KOPT-K1 (cell line): ENCODE measurements around the gene RASEF.

ENCODE experiments used
- H3K27ac ChIP-seq: fragments of 200-600 bp; sonication (generic); 2 replicates; pipeline ENCODE4 v1.5.1; 2016; ENCODE audit warnings: antibody characterized with exemption, mild to moderate bottlenecking, low read depth, low read length; ENCODE audit not compliant: poor library complexity, severe bottlenecking
- H3K36me3 ChIP-seq: fragments of 200-600 bp; sonication (generic); 2 replicates; pipeline ENCODE4 v1.5.1; 2017; ENCODE audit warnings: antibody characterized with exemption, mild to moderate bottlenecking, low read length, moderate library complexity; ENCODE audit not compliant: insufficient read depth
- H3K9me3 ChIP-seq: fragments of 200-600 bp; sonication (generic); 2 replicates; pipeline ENCODE4 v1.5.1; 2017; ENCODE audit warnings: antibody characterized with exemption, low read length, mild to moderate bottlenecking; ENCODE audit not compliant: insufficient read depth, poor library complexity, severe bottlenecking

RASEF gene

GRCh38 chr9:83012168-83012921 is 50.6 kb downstream of the RASEF start:
- Histone ChIP-seq H3K9me3 (no peaks in the 10 kb centered on the region), H3K27ac (no peak overlapping the region), H3K36me3 (no peaks in the 10 kb centered on the region)

GRCh38 chr9:83011611-83012010 is 51.3 kb downstream of the RASEF start:
- Histone ChIP-seq H3K27ac (no peak overlapping the region), H3K9me3 (no peaks in the 10 kb centered on the region), H3K36me3 (no peaks in the 10 kb centered on the region)

GRCh38 chr9:83007521-83008300 is 55.2 kb downstream of the RASEF start:
- H3K9me3 ChIP-seq, result no peaks in the 10 kb centered on the region
- H3K27ac ChIP-seq, result no peak overlapping the region
- no peaks in the 10 kb centered on the region for H3K36me3 ChIP-seq

GRCh38 chr9:83006378-83006777 is 56.6 kb downstream of the RASEF start:
- H3K9me3 ChIP-seq, result no peaks in the 10 kb centered on the region
- H3K36me3 ChIP-seq, result no peaks in the 10 kb centered on the region
- H3K27ac ChIP-seq, result no peak overlapping the region

GRCh38 chr9:83005963-83006362 is 57.0 kb downstream of the RASEF start:
- H3K9me3 ChIP-seq, result no peaks in the 10 kb centered on the region
- no peak overlapping the region for H3K27ac ChIP-seq
- H3K36me3 ChIP-seq, result no peaks in the 10 kb centered on the region

GRCh38 chr9:83005361-83005760 is 57.6 kb downstream of the RASEF start:
- Histone ChIP-seq H3K36me3 (no peaks in the 10 kb centered on the region), H3K9me3 (no peaks in the 10 kb centered on the region)

GRCh38 chr9:83002329-83002728 is 60.6 kb downstream of the RASEF start:
- Histone ChIP-seq H3K9me3 (no peaks in the 10 kb centered on the region), H3K36me3 (no peaks in the 10 kb centered on the region), H3K27ac (no peak overlapping the region)

More at GRCh38 chr9:83005361-83005760, 57.6 kb downstream of the RASEF start:
- H3K27ac ChIP-seq, result no peak overlapping the region

GRCh38 chr9:83000765-83001164 is 62.2 kb downstream of the RASEF start:
- Histone ChIP-seq H3K9me3 (no peaks in the 10 kb centered on the region), H3K27ac (no peak overlapping the region), H3K36me3 (no peaks in the 10 kb centered on the region)

GRCh38 chr9:82998409-82998808 is 64.5 kb downstream of the RASEF start:
- Histone ChIP-seq H3K9me3 (no peaks in the 10 kb centered on the region), H3K36me3 (no peaks in the 10 kb centered on the region), H3K27ac (no peak overlapping the region)

- no peaks in the 10 kb centered on the region for H3K9me3 ChIP-seq
- no peak overlapping the region for H3K27ac ChIP-seq
- no peaks in the 10 kb centered on the region for H3K36me3 ChIP-seq
Observed at GRCh38 chr9:82997476-82998140, 65.3 kb downstream of the RASEF start.

GRCh38 chr9:82996941-82997340 is 66.0 kb downstream of the RASEF start:
- Histone ChIP-seq H3K36me3 (no peaks in the 10 kb centered on the region), H3K27ac (no peak overlapping the region)

GRCh38 chr9:82993856-82994605 is 68.9 kb downstream of the RASEF start:
- Histone ChIP-seq H3K9me3 (no peaks in the 10 kb centered on the region), H3K36me3 (no peaks in the 10 kb centered on the region), H3K27ac (no peak overlapping the region)

More at GRCh38 chr9:82996941-82997340, 66.0 kb downstream of the RASEF start:
- H3K9me3 ChIP-seq, result no peaks in the 10 kb centered on the region

GRCh38 chr9:82991671-82992070 is 71.3 kb downstream of the RASEF start:
- no peaks in the 10 kb centered on the region for H3K36me3 ChIP-seq

GRCh38 chr9:82989929-82990328 is 73.0 kb downstream of the RASEF start:
- H3K27ac ChIP-seq, result no peak overlapping the region
- H3K9me3 ChIP-seq, result no peaks in the 10 kb centered on the region
- no peaks in the 10 kb centered on the region for H3K36me3 ChIP-seq

More at GRCh38 chr9:82991671-82992070, 71.3 kb downstream of the RASEF start:
- Histone ChIP-seq H3K9me3 (no peaks in the 10 kb centered on the region), H3K27ac (no peak overlapping the region)

GRCh38 chr9:82988488-82988887 is 74.5 kb downstream of the RASEF start:
- no peaks in the 10 kb centered on the region for H3K36me3 ChIP-seq
- no peak overlapping the region for H3K27ac ChIP-seq
- H3K9me3 ChIP-seq, result no peaks in the 10 kb centered on the region
